Activated CD8-positive, alpha-beta T cell treated with anti-CD3 and anti-CD28 coated beads for 36 hours (primary cell): ENCODE data around the gene DYNC2LI1. TPM values are rescaled to one million over a fixed set of nuclear protein-coding genes. Genes with fewer than 3 reads are reported as not detected.

Source experiments
- ATAC-seq: fragments of 200-7000 bp; cut with Tn5 transposase; one replicate; pipeline ENCODE4 v1.10.0; 2021; ENCODE audit warnings: mild to moderate bottlenecking, moderate library complexity
- CTCF ChIA-PET: fragments of 350-600 bp; sonication (Branson Sonifier 250); formaldehyde crosslinking; loops from one replicate; lab custom pipeline; 2021; ENCODE audit warnings: antibody characterized with exemption; lab: Charles Lee
- POLR2A ChIA-PET: fragments of 350-600 bp; sonication (Branson Sonifier 250); formaldehyde crosslinking; loops from one replicate; lab custom pipeline; 2021; ENCODE audit warnings: antibody characterized with exemption; lab: Charles Lee
- DNase-seq: peaks from one replicate; pipeline ENCODE4 v3.0.0-alpha.2; 2020
- H3K27ac Mint-ChIP-seq: one replicate; pipeline ENCODE4 v1.8.0; 2021; ENCODE audit warnings: mild to moderate bottlenecking, mixed read lengths
- H3K27me3 Mint-ChIP-seq: one replicate; pipeline ENCODE4 v1.8.0; 2021; ENCODE audit warnings: mixed read lengths
- H3K36me3 Mint-ChIP-seq: one replicate; pipeline ENCODE4 v1.8.0; 2021; ENCODE audit warnings: low read depth, mixed read lengths
- H3K4me1 Mint-ChIP-seq: one replicate; pipeline ENCODE4 v1.8.0; 2021; ENCODE audit warnings: low read depth, mixed read lengths
- H3K4me3 Mint-ChIP-seq: one replicate; pipeline ENCODE4 v1.8.0; 2021; ENCODE audit warnings: mild to moderate bottlenecking, moderate library complexity, mixed read lengths
- H3K9me3 Mint-ChIP-seq: one replicate; pipeline ENCODE4 v1.8.0; 2021; ENCODE audit warnings: mixed read lengths
- CTCF ChIP-seq: fragments of 200-600 bp; IDR thresholded peaks from one replicate; pipeline ENCODE4 v1.8.0; 2022; ENCODE audit warnings: antibody characterized with exemption, mild to moderate bottlenecking
- intact Hi-C: fragments of 100-400 bp; cut with micrococcal nuclease; formaldehyde crosslinking; loops from one replicate; pipeline ENCODE4 v1.10.0; 2022
- total RNA-seq, 2 experiments: library from RNA; stranded (reverse); gene quantifications; one replicate each; pipeline ENCODE4 v1.2.3, GENCODE V29; 2021

DYNC2LI1 gene
- total RNA-seq, 2 experiments from 2014 or later, result 6.3 to 6.9 TPM

GRCh38 chr2:43798300-43798699 lies 24.5 kb downstream of the DYNC2LI1 start:
- POLR2A ChIA-PET, result no interaction called here
- intact Hi-C loops, result no loop called here
- no peaks in the 10 kb centered on the region for H3K4me1 Mint-ChIP-seq
- H3K4me3 Mint-ChIP-seq, result no peak overlapping the region
- DNase-seq (no peak), ATAC-seq (no peak)
- H3K36me3 Mint-ChIP-seq, result peaks cover 3% of the 10 kb centered on the region
- H3K9me3 Mint-ChIP-seq, result no peaks in the 10 kb centered on the region
- no peak overlapping the region for H3K27ac Mint-ChIP-seq
- TF ChIP-seq CTCF, result peak; percentile 44
- H3K27me3 Mint-ChIP-seq, result no peaks in the 10 kb centered on the region
- CTCF ChIA-PET, result interaction anchor here (0.6 to 1.2 kb wide), 3 partner anchors 9 to 80 kb away, joined by 3 to 4 read pairs (median 4); no protein-coding TSS in a partner anchor

- no peaks in the 10 kb centered on the region for H3K4me1 Mint-ChIP-seq
These were observed 27.1 kb downstream of the DYNC2LI1 start for GRCh38 chr2:43800894-43801293.

GRCh38 chr2:43802135-43802534 lies 28.3 kb downstream of the DYNC2LI1 start:
- POLR2A ChIA-PET, result no interaction called here
- no peak overlapping the region for H3K27ac Mint-ChIP-seq
- peaks cover 2% of the 10 kb centered on the region for H3K36me3 Mint-ChIP-seq
- H3K4me3 Mint-ChIP-seq, result no peak overlapping the region
- H3K27me3 Mint-ChIP-seq, result no peaks in the 10 kb centered on the region
- CTCF ChIA-PET, result interaction anchor here (1.5 kb wide), 1 partner anchor 13 kb away, joined by 4 read pairs; no protein-coding TSS in a partner anchor
- ATAC-seq (no peak), DNase-seq (no peak)
- TF ChIP-seq CTCF, result no peak
- intact Hi-C loops, result no loop called here
- no peaks in the 10 kb centered on the region for H3K9me3 Mint-ChIP-seq
- H3K4me1 Mint-ChIP-seq, result no peaks in the 10 kb centered on the region

More at GRCh38 chr2:43800894-43801293, 27.1 kb downstream of the DYNC2LI1 start:
- H3K27me3 Mint-ChIP-seq, result no peaks in the 10 kb centered on the region
- ATAC-seq, result no peak
- ChIA-PET POLR2A (no interaction called here), CTCF (interaction anchor here (1.2 kb wide), 1 partner anchor 17 kb away, joined by 3 read pairs; no protein-coding TSS in a partner anchor)
- peaks cover 2% of the 10 kb centered on the region for H3K36me3 Mint-ChIP-seq
- no peak for TF ChIP-seq CTCF
- no peak overlapping the region for H3K4me3 Mint-ChIP-seq
- no peak for DNase-seq
- no peaks in the 10 kb centered on the region for H3K9me3 Mint-ChIP-seq
- intact Hi-C loops, result no loop called here
- H3K27ac Mint-ChIP-seq, result no peak overlapping the region

- CTCF ChIA-PET, result no interaction called here
- Mint-ChIP-seq H3K9me3 (no peaks in the 10 kb centered on the region), H3K4me1 (no peaks in the 10 kb centered on the region), H3K27me3 (no peaks in the 10 kb centered on the region), H3K36me3 (peaks cover 2% of the 10 kb centered on the region), H3K27ac (no peak overlapping the region), H3K4me3 (no peak overlapping the region)
- ATAC-seq (no peak), DNase-seq (no peak)
- intact Hi-C loops, result no loop called here
- POLR2A ChIA-PET, result interaction anchor here (0.6 kb wide), 1 partner anchor 1694 kb away, joined by 3 read pairs; no protein-coding TSS in a partner anchor
- TF ChIP-seq CTCF, result no peak
These were observed 29.3 kb downstream of the DYNC2LI1 start for GRCh38 chr2:43803113-43803512.

GRCh38 chr2:43806719-43807031 lies 32.8 kb downstream of the DYNC2LI1 start:
- Mint-ChIP-seq H3K9me3 (no peaks in the 10 kb centered on the region), H3K4me1 (no peaks in the 10 kb centered on the region), H3K27me3 (no peaks in the 10 kb centered on the region), H3K36me3 (peaks cover 2% of the 10 kb centered on the region), H3K27ac (no peak overlapping the region), H3K4me3 (no peak overlapping the region)
- intact Hi-C loops, result no loop called here
- no peak for TF ChIP-seq CTCF
- ATAC-seq (no peak), DNase-seq (no peak)
- ChIA-PET POLR2A (no interaction called here), CTCF (no interaction called here)
